Measurements from ENCODE around the gene RAD21L1. TPM values are rescaled to one million over a fixed set of nuclear protein-coding genes. Genes with fewer than 3 reads are reported as not detected.

RAD21L1 gene
- polyA plus RNA-seq, 1 donor from 2014 or later, result not detected

- TF ChIP-seq MXI1 (conservative IDR thresholded peaks at IDR 0.05; ENCODE audit: poor library complexity, severe bottlenecking) (no peak), TAF1 (IDR thresholded peaks at IDR 0.05; ENCODE audit: low read depth) (no peak), REST (IDR thresholded peaks at IDR 0.05; ENCODE audit: borderline replicate concordance) (no peak)
- Histone ChIP-seq H3K27me3 (ENCODE audit: insufficient read depth, low read depth, low read length) (no peaks in the 10 kb centered on the region), H2AFZ (ENCODE audit: low read depth, low read length) (no peak overlapping the region), H3F3A (ENCODE audit: insufficient read depth, low read length, poor library complexity, severe bottlenecking) (no peaks in the 10 kb centered on the region), H3K9me2 (ENCODE audit: insufficient read depth, low read length) (no peaks in the 10 kb centered on the region), H4K20me1 (ENCODE audit: insufficient read depth) (no peaks in the 10 kb centered on the region), H3K36me3 (ENCODE audit: insufficient read depth, low read length) (no peaks in the 10 kb centered on the region), H3K79me2 (replicated peaks; ENCODE audit: insufficient read depth, low read length) (no peaks in the 10 kb centered on the region), H3K9ac (ENCODE audit: low read length) (no peak overlapping the region), H3K4me2 (ENCODE audit: low read length) (no peak overlapping the region), H3K4me3 (ENCODE audit: low read length) (no peak overlapping the region), H3K27ac (ENCODE audit: low read length) (no peak overlapping the region), H3K9me3 (ENCODE audit: low read length) (no peaks in the 10 kb centered on the region)
Observed at GRCh38 chr20:1294497-1294896, 68.7 kb downstream of the RAD21L1 start.

GRCh38 chr20:1295276-1295930 lies 69.6 kb downstream of the RAD21L1 start:
- no peak overlapping the region for H3K9ac ChIP-seq (ENCODE audit: low read length)
- H4K20me1 ChIP-seq (ENCODE audit: insufficient read depth), result no peaks in the 10 kb centered on the region
- H3K27ac ChIP-seq (ENCODE audit: low read length), result no peak overlapping the region
- H3K36me3 ChIP-seq (ENCODE audit: insufficient read depth, low read length), result no peaks in the 10 kb centered on the region
- H3F3A ChIP-seq (ENCODE audit: insufficient read depth, low read length, poor library complexity, severe bottlenecking), result no peaks in the 10 kb centered on the region
- H3K4me2 ChIP-seq (ENCODE audit: low read length), result no peak overlapping the region
- no peaks in the 10 kb centered on the region for H3K9me3 ChIP-seq (ENCODE audit: low read length)
- no peak for TF ChIP-seq SMC3 (conservative IDR thresholded peaks at IDR 0.05; ENCODE audit: poor library complexity)
- TF ChIP-seq REST (IDR thresholded peaks at IDR 0.05; ENCODE audit: borderline replicate concordance), result no peak
- TF ChIP-seq EZH2 (IDR thresholded peaks at IDR 0.05; ENCODE audit: borderline replicate concordance, insufficient read depth, low read length, poor library complexity, severe bottlenecking), result no peak
- TF ChIP-seq EP300 (conservative IDR thresholded peaks at IDR 0.05; ENCODE audit: poor library complexity, severe bottlenecking), result no peak
- TF ChIP-seq POLR2AphosphoS5 (IDR thresholded peaks at IDR 0.05), result no peak
- TF ChIP-seq TAF1 (IDR thresholded peaks at IDR 0.05; ENCODE audit: low read depth), result no peak
- TF ChIP-seq RAD21 (conservative IDR thresholded peaks at IDR 0.05), result no peak
- TF ChIP-seq MXI1 (conservative IDR thresholded peaks at IDR 0.05; ENCODE audit: poor library complexity, severe bottlenecking), result no peak
- TF ChIP-seq CTCF (IDR thresholded peaks at IDR 0.05; ENCODE audit: poor library complexity, severe bottlenecking), result no peak
- H2AFZ ChIP-seq (ENCODE audit: low read depth, low read length), result no peak overlapping the region
- no peak overlapping the region for H3K4me3 ChIP-seq (ENCODE audit: low read length)
- H3K27me3 ChIP-seq (ENCODE audit: insufficient read depth, low read depth, low read length), result no peaks in the 10 kb centered on the region
- H3K9me2 ChIP-seq (ENCODE audit: insufficient read depth, low read length), result no peaks in the 10 kb centered on the region
- no peaks in the 10 kb centered on the region for H3K79me2 ChIP-seq (replicated peaks; ENCODE audit: insufficient read depth, low read length)

Measured in neural cell (in vitro differentiated cells).